NCI-H345 (cell line): ENCODE measurements around the gene KCNJ11.

Experiments
- DNase-seq: peaks from one replicate; lab custom pipeline; 2025; lab: John Stamatoyannopoulos, UW

KCNJ11 gene

GRCh38 chr11:17389957-17390649, 1.6 kb upstream of the KCNJ11 start:
- no peak for DNase-seq

GRCh38 chr11:17389211-17389956, 925 bp upstream of the KCNJ11 start:
- DNase-seq: peak; percentile 89

- DNase-seq: no peak
Observed at GRCh38 chr11:17387811-17388210, 648 bp downstream of the KCNJ11 start.

- no peak for DNase-seq
Observed at GRCh38 chr11:17387254-17387653, 1.2 kb downstream of the KCNJ11 start.

GRCh38 chr11:17386331-17387084, 2.0 kb downstream of the KCNJ11 start:
- DNase-seq: peak; percentile 32

- DNase-seq: no peak
Observed at GRCh38 chr11:17385926-17386325, 2.5 kb downstream of the KCNJ11 start.

DNA sequence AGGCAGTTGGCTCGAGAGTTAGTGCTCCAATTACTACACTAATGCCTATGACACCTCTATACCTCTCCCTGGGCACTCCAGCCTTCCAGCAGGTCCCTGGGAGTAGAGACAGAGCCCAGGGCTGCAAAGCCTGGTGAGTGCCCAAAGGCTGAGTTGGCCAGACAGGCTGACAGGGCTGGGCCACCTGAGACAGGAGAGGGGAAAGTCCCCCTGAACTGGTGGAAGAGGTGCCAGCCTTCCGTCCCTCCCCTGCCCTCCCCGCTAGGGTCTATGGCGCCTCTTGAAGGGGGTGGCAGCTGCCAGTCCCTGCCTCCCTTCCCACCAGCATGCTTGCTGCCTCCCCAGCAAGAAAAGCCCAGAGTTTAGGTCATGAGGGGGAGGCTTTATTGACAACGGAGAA, 3.0 kb downstream of the KCNJ11 start:
- no peak for DNase-seq

- peak; percentile 78 for DNase-seq
Observed at GRCh38 chr11:17384002-17384511, 4.4 kb downstream of the KCNJ11 start.

DNA sequence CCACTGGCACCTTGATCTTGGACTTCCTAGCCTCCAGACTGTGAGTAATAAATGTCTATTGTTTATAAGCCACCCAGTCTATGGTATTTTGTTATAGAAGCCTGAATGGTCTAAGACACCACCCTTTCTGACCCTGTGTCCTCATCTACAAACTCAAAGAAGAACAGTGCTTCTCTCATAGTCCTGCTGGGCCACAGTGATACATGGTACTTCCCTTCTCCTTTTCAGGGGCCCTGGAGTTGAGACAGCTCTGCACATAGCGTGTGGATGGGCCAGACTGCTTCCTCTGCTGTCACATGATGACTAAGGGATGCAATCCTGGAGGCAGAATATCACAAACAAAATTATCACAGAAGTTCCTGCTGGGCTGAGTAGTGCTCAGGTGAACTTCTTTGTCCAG, 5.0 kb downstream of the KCNJ11 start:
- DNase-seq: no peak

- DNase-seq: no peak
Observed at GRCh38 chr11:17382046-17382728, 6.3 kb downstream of the KCNJ11 start.

DNA sequence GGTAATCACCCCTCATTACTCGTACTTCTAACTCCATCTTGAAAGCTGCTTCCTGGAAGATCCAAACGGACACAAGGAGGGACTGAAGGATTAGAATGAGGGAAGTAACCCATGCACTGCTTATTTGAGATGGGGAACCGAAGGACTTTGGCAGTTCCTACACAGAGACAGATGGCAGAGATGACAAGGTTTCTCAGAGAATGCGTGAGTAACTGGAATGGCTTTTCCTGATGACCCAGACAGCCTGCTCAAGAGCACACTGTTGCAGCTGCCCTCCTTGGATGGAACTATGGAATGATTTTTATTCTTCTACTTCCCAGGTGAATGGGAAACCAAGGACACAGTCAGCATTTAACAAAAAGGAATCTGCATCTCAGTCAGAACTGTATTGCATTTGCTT, 7.3 kb downstream of the KCNJ11 start:
- no peak for DNase-seq

GRCh38 chr11:17379383-17380180, 8.9 kb downstream of the KCNJ11 start:
- DNase-seq: no peak

- DNase-seq: no peak
Observed at GRCh38 chr11:17378655-17379054, 9.8 kb downstream of the KCNJ11 start.

- DNase-seq: no peak
Observed at GRCh38 chr11:17376493-17376892, 12.0 kb downstream of the KCNJ11 start.

- no peak for DNase-seq
Observed at GRCh38 chr11:17375547-17375946, 12.9 kb downstream of the KCNJ11 start.

DNA sequence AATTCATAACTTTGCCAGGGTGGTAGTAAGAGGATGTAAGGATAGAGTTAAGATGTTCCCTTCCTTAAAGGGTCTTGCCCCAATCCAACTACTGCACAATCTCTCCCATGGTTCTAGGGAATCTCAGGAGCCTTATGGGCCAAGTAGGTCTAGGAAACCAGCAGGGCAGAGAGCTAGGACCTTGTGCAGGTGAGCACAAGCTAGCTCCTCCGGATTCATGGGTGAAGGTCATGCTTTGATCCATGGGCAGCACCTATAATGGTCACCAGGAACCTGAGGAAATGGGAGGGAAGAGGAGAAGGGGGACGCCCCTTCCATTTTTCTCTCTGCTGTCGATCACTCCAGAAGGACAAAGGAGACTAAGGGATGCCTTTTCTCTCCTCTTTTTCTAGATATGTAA, 16.8 kb downstream of the KCNJ11 start:
- DNase-seq: no peak

- no peak for DNase-seq
Observed at GRCh38 chr11:17369684-17370243, 18.7 kb downstream of the KCNJ11 start.

DNA sequence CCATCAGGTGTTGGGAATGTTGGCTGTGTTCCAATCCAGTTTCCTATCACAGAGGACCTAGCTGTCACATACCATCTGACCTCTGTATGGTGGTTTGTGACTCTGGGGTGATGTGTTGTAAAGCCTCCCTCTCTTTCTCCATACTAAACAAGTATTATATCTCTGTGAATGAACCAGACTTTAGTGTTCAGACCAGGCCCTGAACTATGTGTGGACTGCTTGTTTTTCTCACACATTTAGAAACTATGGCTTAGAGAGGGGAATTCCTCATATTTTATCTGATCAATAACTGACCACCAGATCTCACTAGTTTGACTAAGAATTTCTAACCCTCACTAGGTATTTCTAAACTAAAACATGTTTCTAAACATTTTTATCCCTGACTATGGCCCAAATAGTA, 19.4 kb downstream of the KCNJ11 start:
- no peak for DNase-seq

DNA sequence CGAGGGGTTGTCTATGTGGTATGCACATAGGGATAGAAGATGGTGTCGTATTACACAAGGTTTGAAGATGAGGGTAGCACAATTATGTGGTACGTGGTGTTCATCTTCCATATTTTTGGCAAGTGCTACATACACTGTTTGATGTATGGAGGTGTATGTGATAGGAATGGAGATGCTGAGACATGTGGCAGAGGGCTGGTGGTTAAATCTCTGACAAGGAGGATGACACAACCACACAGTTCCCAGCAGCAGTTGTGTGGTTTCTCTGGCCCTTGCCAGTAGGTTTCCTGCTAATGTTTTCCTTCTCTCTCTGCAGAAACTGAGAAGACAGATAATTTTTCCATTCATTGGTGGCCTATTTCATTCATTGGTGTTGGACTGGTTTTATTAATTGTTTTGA, 19.9 kb downstream of the KCNJ11 start:
- no peak for DNase-seq

GRCh38 chr11:17366495-17366894, 22.0 kb downstream of the KCNJ11 start:
- DNase-seq: no peak

- peak; percentile 72 for DNase-seq
Observed at GRCh38 chr11:17354601-17354991, 33.9 kb downstream of the KCNJ11 start.
